ENCODE measurements around the gene H1-8. TPM values are rescaled to one million over a fixed set of nuclear protein-coding genes. Genes with fewer than 3 reads are reported as not detected.
"Not testable (repeated sequence)": the region's sequence is repeated elsewhere in the genome, so short reads cannot be mapped to it uniquely, and the experiment has no call there.

The H1-8 gene
- total RNA-seq, 1 experiment from 2014 or later, result not detected

DNA sequence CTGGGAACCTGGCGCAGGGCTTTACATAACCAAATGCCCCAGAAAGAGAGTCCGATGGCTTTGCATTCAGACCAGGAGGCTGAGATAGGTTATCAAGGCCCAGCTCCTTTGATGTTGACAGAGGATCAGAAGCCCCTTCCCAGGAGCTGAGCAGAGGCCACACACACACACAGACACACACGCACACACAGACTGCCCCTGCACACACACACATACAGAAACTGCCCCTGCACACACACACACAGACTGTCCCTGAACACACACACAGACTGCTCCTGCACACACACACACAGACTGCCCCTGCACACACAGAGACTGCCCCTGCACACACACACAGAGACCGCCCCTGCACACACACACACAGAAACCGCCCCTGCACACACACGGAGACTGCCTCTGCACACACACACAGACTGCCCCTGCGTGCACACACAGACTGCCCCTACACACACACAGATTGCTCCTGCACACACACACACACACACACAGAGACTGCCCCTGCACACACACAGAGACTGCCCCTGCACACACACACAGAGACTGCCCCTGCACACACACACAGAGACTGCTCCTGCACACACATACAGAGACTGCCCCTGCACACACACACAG is 27.0 kb upstream of the H1-8 start:
- H3K4me1 ChIP-seq (ENCODE audit: insufficient read depth, low read length); H4K5ac ChIP-seq (ENCODE audit: insufficient read length, low read depth, low read length); H3K14ac ChIP-seq (ENCODE audit: insufficient read depth, low read length); H3K18ac ChIP-seq (ENCODE audit: insufficient read length, low read depth, low read length); H2BK15ac ChIP-seq (ENCODE audit: low read depth, low read length); H3K9ac ChIP-seq (ENCODE audit: extremely low read depth, insufficient read length, low read length); H3K79me1 ChIP-seq (ENCODE audit: insufficient read depth, low read depth, low read length, poor library complexity, severe bottlenecking); H2AK5ac ChIP-seq (ENCODE audit: insufficient read length, low read length); H3K4me2 ChIP-seq (ENCODE audit: insufficient read depth, insufficient read length, low read length); H3K79me2 ChIP-seq (ENCODE audit: insufficient read depth, low read length); H3K9me3 ChIP-seq (ENCODE audit: control insufficient read depth, low read depth, low read length); H3K9me3 Mint-ChIP-seq; H4K20me1 ChIP-seq (ENCODE audit: control insufficient read depth, insufficient read depth, insufficient read length); H2AFZ ChIP-seq (ENCODE audit: low read length); H3K56ac ChIP-seq (ENCODE audit: insufficient read length, low read depth, low read length); H2BK5ac ChIP-seq (ENCODE audit: insufficient read length, low read length); H3K4me3 Mint-ChIP-seq; H3K27me3 Mint-ChIP-seq (ENCODE audit: low read depth); H3K23ac ChIP-seq (ENCODE audit: insufficient read length, low read depth, low read length); H3K23me2 ChIP-seq (ENCODE audit: insufficient read length, low read depth, low read length, poor library complexity, severe bottlenecking); H2BK20ac ChIP-seq (ENCODE audit: low read depth, low read length, poor library complexity, severe bottlenecking); H3K27me3 ChIP-seq (ENCODE audit: insufficient read depth, low read length); H2BK120ac ChIP-seq (ENCODE audit: low read depth, low read length, poor library complexity, severe bottlenecking); H3K4me1 Mint-ChIP-seq; H3K4ac ChIP-seq (ENCODE audit: low read depth, low read length); H3T11ph ChIP-seq (ENCODE audit: low read length); H4K8ac ChIP-seq (replicated peaks; ENCODE audit: insufficient read length, low read depth, low read length); H3K27ac ChIP-seq (ENCODE audit: insufficient read length, low read depth, low read length); H2BK12ac ChIP-seq (ENCODE audit: insufficient read length, low read depth, low read length); DNase-seq; H4K91ac ChIP-seq (ENCODE audit: insufficient read length, low read depth, low read length): not testable (repeated sequence)
- H3K36me3 Mint-ChIP-seq (ENCODE audit: insufficient read depth in 1 of 3, low read depth in 3 of 3), result peaks cover 10 to 25% (median 17%) of the 10 kb centered on the region in 3 experiments
- WGBS (ENCODE audit: extremely low coverage, insufficient read length, low lambda C conversion rate), result no CpG with 5 or more reads among the region's 7 CpGs
- H3K27ac Mint-ChIP-seq, result peak overlapping the region in 2 of 3 experiments; percentile 1 to 36; a peak in 2 of 7 replicates

Data from H9 (cell line).